ENCODE data around the gene AIMP2.

- TF ChIP-seq CTCF (IDR thresholded peaks at IDR 0.05) (no peak), POLR2A (IDR thresholded peaks at IDR 0.05) (no peak)
These were observed 1.7 kb upstream of the AIMP2 start for GRCh38 chr7:6007386-6007785.

Data from uterus (tissue), 2 donors.